SK-N-SH treated with all-trans-retinoic acid at 6 μM for 48 hours (cell line): ENCODE results near the gene METTL25.

Experiments used
- ATAC-seq: fragments of 200-7000 bp; cut with Tn5 transposase; 3 replicates; pipeline ENCODE4 v1.9.1; 2020; ENCODE audit warnings: mild to moderate bottlenecking, moderate library complexity
- ARNTL ChIP-seq: fragments of 450-650 bp; formaldehyde crosslinking; IDR thresholded peaks from 2 replicates; pipeline ENCODE4 v1.5.0; 2020; ENCODE audit warnings: low read depth, mild to moderate bottlenecking, moderate library complexity, borderline replicate concordance
- BACH2 ChIP-seq: fragments of 250-450 bp; sonication (Bioruptor Pico); IDR thresholded peaks from 2 replicates; pipeline ENCODE4 v1.9.0; 2021; ENCODE audit warnings: mild to moderate bottlenecking, borderline replicate concordance
- CSDC2 ChIP-seq: fragments of 250-450 bp; sonication (Bioruptor Pico); IDR thresholded peaks from 2 replicates; pipeline ENCODE4 v1.5.0; 2020; ENCODE audit warnings: mild to moderate bottlenecking, moderate library complexity
- CSRNP3 ChIP-seq: fragments of 250-450 bp; sonication (Bioruptor Pico); IDR thresholded peaks from 2 replicates; pipeline ENCODE4 v1.5.1; 2021; ENCODE audit warnings: mild to moderate bottlenecking, moderate library complexity
- ESRRG ChIP-seq: fragments of 250-450 bp; sonication (Bioruptor Pico); IDR thresholded peaks from 2 replicates; pipeline ENCODE4 v1.6.1; 2021; ENCODE audit warnings: mild to moderate bottlenecking
- GLIS3 ChIP-seq: fragments of 250-450 bp; sonication (Bioruptor Pico); IDR thresholded peaks from 2 replicates; pipeline ENCODE4 v1.5.0; 2020; ENCODE audit warnings: mild to moderate bottlenecking, moderate library complexity
- ISL1 ChIP-seq: fragments of 250-450 bp; sonication (Bioruptor Pico); IDR thresholded peaks from 2 replicates; pipeline ENCODE4 v2.1.2; 2022; ENCODE audit warnings: mild to moderate bottlenecking, moderate library complexity
- OSR1 ChIP-seq: fragments of 250-450 bp; sonication (Bioruptor Pico); IDR thresholded peaks from 2 replicates; pipeline ENCODE4 v1.8.0; 2022; ENCODE audit warnings: moderate library complexity, mild to moderate bottlenecking, inconsistent platforms
- POU6F1 ChIP-seq: fragments of 250-450 bp; sonication (Bioruptor Pico); IDR thresholded peaks from 2 replicates; pipeline ENCODE4 v1.8.0; 2021; ENCODE audit warnings: low read depth, mild to moderate bottlenecking, moderate library complexity, borderline replicate concordance
- PPARA ChIP-seq: fragments of 250-450 bp; sonication (Bioruptor Pico); IDR thresholded peaks from 2 replicates; pipeline ENCODE4 v1.5.0; 2020; ENCODE audit warnings: mild to moderate bottlenecking, borderline replicate concordance
- RARB ChIP-seq: fragments of 250-450 bp; sonication (Bioruptor Pico); IDR thresholded peaks from 2 replicates; pipeline ENCODE4 v1.8.0; 2021; ENCODE audit warnings: mild to moderate bottlenecking, moderate library complexity
- SNAI2 ChIP-seq: fragments of 250-450 bp; sonication (Bioruptor Pico); IDR thresholded peaks from 2 replicates; pipeline ENCODE4 v1.5.0; 2020; ENCODE audit warnings: mild to moderate bottlenecking, moderate library complexity
- TCF4 ChIP-seq: fragments of 250-450 bp; sonication (Bioruptor Pico); IDR thresholded peaks from 2 replicates; pipeline ENCODE4 v1.8.0; 2021; ENCODE audit warnings: mild to moderate bottlenecking, moderate library complexity, borderline replicate concordance
- TOX ChIP-seq: fragments of 250-450 bp; sonication (Bioruptor Pico); IDR thresholded peaks from 2 replicates; pipeline ENCODE4 v1.8.0; 2021; ENCODE audit warnings: mild to moderate bottlenecking, moderate library complexity, borderline replicate concordance
- ZFP3 ChIP-seq: fragments of 250-450 bp; sonication (Bioruptor Pico); IDR thresholded peaks from 2 replicates; pipeline ENCODE4 v1.5.0; 2020; ENCODE audit warnings: mild to moderate bottlenecking, moderate library complexity
- ZFP30 ChIP-seq: fragments of 450-650 bp; formaldehyde crosslinking; IDR thresholded peaks from 2 replicates; pipeline ENCODE4 v1.5.0; 2022; ENCODE audit warnings: mild to moderate bottlenecking, moderate library complexity
- ZNF565 ChIP-seq: fragments of 450-650 bp; formaldehyde crosslinking; conservative IDR thresholded peaks from 2 replicates; pipeline ENCODE4 v1.5.0; 2020; ENCODE audit warnings: low read depth, mild to moderate bottlenecking, moderate library complexity
- ZNF70 ChIP-seq: fragments of 450-650 bp; formaldehyde crosslinking; IDR thresholded peaks from 2 replicates; pipeline ENCODE4 v1.5.0; 2020; ENCODE audit warnings: mild to moderate bottlenecking, moderate library complexity
- ZNF8 ChIP-seq: fragments of 450-650 bp; formaldehyde crosslinking; IDR thresholded peaks from 2 replicates; pipeline ENCODE4 v1.5.0; 2020; ENCODE audit warnings: mild to moderate bottlenecking, moderate library complexity
- TF ChIP-seq, protein P1 (sequence below): fragments of 250-450 bp; sonication (Bioruptor Pico); IDR thresholded peaks from 2 replicates; pipeline ENCODE4 v1.8.0; 2020; ENCODE audit warnings: mild to moderate bottlenecking, moderate library complexity, borderline replicate concordance
- TF ChIP-seq, protein P2 (sequence below): fragments of 250-450 bp; sonication (Bioruptor Pico); IDR thresholded peaks from 2 replicates; pipeline ENCODE4 v1.5.0; 2020; ENCODE audit warnings: mild to moderate bottlenecking, moderate library complexity
- TF ChIP-seq, protein P3 (sequence below): fragments of 250-450 bp; sonication (Bioruptor Pico); IDR thresholded peaks from 2 replicates; pipeline ENCODE4 v1.5.1; 2020; ENCODE audit warnings: low read depth, mild to moderate bottlenecking, moderate library complexity

The METTL25 gene

GRCh38 chr12:82406651-82407050 is 48.3 kb downstream of the METTL25 start:
- TF ChIP-seq ZFP3 (CRISPR knock-in tag) = no peak
- no peak for TF ChIP-seq ZNF70 (CRISPR knock-in tag)
- TF ChIP-seq, protein P1, sequence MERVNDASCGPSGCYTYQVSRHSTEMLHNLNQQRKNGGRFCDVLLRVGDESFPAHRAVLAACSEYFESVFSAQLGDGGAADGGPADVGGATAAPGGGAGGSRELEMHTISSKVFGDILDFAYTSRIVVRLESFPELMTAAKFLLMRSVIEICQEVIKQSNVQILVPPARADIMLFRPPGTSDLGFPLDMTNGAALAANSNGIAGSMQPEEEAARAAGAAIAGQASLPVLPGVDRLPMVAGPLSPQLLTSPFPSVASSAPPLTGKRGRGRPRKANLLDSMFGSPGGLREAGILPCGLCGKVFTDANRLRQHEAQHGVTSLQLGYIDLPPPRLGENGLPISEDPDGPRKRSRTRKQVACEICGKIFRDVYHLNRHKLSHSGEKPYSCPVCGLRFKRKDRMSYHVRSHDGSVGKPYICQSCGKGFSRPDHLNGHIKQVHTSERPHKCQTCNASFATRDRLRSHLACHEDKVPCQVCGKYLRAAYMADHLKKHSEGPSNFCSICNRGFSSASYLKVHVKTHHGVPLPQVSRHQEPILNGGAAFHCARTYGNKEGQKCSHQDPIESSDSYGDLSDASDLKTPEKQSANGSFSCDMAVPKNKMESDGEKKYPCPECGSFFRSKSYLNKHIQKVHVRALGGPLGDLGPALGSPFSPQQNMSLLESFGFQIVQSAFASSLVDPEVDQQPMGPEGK = no peak
- TF ChIP-seq ESRRG (CRISPR knock-in tag) = no peak
- TF ChIP-seq BACH2 (CRISPR knock-in tag) = no peak
- TF ChIP-seq, protein P2, sequence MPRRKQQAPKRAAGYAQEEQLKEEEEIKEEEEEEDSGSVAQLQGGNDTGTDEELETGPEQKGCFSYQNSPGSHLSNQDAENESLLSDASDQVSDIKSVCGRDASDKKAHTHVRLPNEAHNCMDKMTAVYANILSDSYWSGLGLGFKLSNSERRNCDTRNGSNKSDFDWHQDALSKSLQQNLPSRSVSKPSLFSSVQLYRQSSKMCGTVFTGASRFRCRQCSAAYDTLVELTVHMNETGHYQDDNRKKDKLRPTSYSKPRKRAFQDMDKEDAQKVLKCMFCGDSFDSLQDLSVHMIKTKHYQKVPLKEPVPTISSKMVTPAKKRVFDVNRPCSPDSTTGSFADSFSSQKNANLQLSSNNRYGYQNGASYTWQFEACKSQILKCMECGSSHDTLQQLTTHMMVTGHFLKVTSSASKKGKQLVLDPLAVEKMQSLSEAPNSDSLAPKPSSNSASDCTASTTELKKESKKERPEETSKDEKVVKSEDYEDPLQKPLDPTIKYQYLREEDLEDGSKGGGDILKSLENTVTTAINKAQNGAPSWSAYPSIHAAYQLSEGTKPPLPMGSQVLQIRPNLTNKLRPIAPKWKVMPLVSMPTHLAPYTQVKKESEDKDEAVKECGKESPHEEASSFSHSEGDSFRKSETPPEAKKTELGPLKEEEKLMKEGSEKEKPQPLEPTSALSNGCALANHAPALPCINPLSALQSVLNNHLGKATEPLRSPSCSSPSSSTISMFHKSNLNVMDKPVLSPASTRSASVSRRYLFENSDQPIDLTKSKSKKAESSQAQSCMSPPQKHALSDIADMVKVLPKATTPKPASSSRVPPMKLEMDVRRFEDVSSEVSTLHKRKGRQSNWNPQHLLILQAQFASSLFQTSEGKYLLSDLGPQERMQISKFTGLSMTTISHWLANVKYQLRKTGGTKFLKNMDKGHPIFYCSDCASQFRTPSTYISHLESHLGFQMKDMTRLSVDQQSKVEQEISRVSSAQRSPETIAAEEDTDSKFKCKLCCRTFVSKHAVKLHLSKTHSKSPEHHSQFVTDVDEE (CRISPR knock-in tag) = no peak
- TF ChIP-seq ZNF565 (CRISPR knock-in tag) = no peak
- no peak for TF ChIP-seq GLIS3 (CRISPR knock-in tag)
- no peak for TF ChIP-seq TCF4 (CRISPR knock-in tag)
- TF ChIP-seq, protein P3, sequence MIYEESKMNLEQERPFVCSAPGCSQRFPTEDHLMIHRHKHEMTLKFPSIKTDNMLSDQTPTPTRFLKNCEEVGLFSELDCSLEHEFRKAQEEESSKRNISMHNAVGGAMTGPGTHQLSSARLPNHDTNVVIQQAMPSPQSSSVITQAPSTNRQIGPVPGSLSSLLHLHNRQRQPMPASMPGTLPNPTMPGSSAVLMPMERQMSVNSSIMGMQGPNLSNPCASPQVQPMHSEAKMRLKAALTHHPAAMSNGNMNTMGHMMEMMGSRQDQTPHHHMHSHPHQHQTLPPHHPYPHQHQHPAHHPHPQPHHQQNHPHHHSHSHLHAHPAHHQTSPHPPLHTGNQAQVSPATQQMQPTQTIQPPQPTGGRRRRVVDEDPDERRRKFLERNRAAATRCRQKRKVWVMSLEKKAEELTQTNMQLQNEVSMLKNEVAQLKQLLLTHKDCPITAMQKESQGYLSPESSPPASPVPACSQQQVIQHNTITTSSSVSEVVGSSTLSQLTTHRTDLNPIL (CRISPR knock-in tag) = no peak
- TF ChIP-seq ISL1 (CRISPR knock-in tag) = no peak
- no peak for TF ChIP-seq OSR1
- no peak for TF ChIP-seq CSRNP3 (CRISPR knock-in tag)
- no peak for TF ChIP-seq ZFP30 (CRISPR knock-in tag)
- TF ChIP-seq SNAI2 (CRISPR knock-in tag) = no peak
- ATAC-seq = no peak

DNA sequence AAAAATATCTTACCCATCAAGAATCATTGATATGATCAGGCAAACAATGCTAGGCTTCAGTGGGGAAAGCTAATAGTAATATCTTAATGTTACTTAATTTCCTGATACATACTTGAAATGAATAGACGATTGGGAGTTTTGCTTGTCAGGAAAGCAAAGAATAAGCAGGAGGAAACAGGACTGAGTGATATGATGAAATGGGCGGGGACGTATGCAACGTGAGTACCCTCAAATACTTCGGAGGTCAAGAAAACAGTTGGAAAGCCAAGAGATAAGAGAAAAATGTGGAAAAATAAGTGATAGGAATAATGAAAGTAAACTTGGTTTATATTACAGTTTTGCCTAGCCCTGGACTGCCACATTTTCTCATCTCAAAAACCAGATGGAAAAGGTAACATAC is 49.2 kb downstream of the METTL25 start:
- ATAC-seq = no peak
- no peak for TF ChIP-seq RARB (CRISPR knock-in tag)
- TF ChIP-seq BACH2 (CRISPR knock-in tag) = no peak
- no peak for TF ChIP-seq ZNF8 (CRISPR knock-in tag)
- TF ChIP-seq OSR1 = no peak
- no peak for TF ChIP-seq ZNF70 (CRISPR knock-in tag)

DNA sequence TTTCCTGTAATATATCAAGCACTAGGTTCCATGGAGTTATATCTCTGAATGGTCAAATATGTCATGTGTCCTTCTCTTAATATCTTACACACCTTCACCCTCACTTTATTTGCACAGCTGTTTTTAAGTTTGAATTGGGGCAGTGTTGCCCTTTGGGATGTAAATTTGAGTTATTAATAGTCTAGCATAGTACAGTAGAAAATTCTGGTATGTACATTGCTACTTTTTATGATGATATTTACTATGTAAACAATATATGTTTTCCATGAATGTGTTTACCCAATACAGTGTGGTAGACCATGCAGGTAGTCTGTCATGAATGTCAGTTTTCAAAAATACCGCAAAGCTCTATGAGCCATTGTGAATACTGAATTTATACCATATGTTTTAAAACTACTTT is 50.5 kb downstream of the METTL25 start:
- ATAC-seq = no peak

More for the DNA sequence above, 50.5 kb downstream of the METTL25 start:
- TF ChIP-seq TOX (CRISPR knock-in tag) (no peak), ZNF70 (CRISPR knock-in tag) (no peak), ZFP30 (CRISPR knock-in tag) (no peak), SNAI2 (CRISPR knock-in tag) (no peak), ARNTL (CRISPR knock-in tag) (no peak), CSDC2 (CRISPR knock-in tag) (no peak), RARB (CRISPR knock-in tag) (no peak), ISL1 (CRISPR knock-in tag) (no peak), ZNF8 (CRISPR knock-in tag) (no peak), PPARA (CRISPR knock-in tag) (no peak), TCF4 (CRISPR knock-in tag) (no peak), ESRRG (CRISPR knock-in tag) (no peak), POU6F1 (CRISPR knock-in tag) (no peak), ZFP3 (CRISPR knock-in tag) (no peak)
- TF ChIP-seq, protein P1 = no peak
